SIG-M5 (cell line): ENCODE results near the gene MRM2.

Source experiments
- DNase-seq: peaks from one replicate; lab custom pipeline; 2025; lab: John Stamatoyannopoulos, UW

Gene MRM2

GRCh38 chr7:2203766-2204300 is 38.2 kb downstream of the MRM2 start:
- DNase-seq, result no peak

DNA sequence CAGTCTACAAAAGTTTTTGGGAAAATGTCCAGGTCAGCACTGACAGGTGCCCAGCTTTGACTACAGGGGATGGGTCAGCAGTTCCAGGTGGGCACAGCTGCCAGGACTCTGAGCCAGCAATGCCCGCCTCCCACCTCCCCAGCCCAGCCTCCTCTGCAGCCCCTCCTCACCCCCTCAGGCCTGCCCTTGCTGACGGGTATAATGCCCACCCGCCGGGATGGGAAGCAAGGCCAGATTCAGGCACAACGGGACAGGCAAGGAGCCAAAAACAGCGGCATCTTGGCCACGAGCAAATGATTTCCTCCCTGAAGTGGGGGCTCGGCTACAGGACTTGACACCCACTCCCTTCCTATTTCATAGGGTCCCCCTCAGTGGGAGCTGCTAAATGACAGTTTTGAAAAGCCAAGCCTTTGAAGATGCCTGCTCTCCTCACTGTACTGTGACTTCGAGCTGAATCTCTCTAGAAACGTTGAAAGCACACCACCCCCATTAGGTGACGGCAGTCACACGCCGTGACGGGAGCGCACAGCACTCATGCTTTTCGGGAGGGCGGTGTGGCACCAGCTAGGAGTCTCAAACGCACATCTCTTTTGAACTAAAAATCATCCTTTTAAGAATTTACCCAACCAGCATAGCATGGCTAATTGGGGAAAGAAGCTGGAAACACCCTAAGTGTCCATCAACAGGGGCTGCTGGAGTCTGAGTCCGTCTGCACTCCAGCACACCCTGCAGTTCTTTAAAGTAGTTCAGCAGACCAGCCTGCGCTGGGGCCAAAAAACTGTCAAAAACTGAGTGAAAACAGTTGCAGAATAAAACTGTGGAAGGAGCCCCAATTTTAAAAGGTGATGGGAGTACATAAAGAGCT is 38.9 kb downstream of the MRM2 start:
- no peak for DNase-seq

DNA sequence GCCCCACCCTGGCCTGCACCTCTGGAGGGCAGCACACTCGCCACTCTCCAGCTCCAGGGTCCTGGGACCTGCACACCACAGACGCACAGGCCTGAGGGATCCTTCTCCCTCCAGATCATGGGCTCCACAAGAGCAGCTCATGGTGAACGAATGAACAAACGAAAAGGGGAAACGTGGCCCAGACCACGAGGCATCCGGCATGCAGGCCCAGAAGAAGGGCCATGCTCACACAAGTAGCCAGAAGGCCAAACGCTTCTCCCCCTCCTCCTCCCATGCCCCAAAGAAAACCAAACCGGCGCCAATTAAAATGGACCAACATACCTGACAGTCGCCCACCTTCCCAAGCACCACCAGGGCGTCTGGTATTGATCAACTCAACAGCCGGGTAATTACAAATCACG is 39.6 kb downstream of the MRM2 start:
- DNase-seq, result no peak

DNA sequence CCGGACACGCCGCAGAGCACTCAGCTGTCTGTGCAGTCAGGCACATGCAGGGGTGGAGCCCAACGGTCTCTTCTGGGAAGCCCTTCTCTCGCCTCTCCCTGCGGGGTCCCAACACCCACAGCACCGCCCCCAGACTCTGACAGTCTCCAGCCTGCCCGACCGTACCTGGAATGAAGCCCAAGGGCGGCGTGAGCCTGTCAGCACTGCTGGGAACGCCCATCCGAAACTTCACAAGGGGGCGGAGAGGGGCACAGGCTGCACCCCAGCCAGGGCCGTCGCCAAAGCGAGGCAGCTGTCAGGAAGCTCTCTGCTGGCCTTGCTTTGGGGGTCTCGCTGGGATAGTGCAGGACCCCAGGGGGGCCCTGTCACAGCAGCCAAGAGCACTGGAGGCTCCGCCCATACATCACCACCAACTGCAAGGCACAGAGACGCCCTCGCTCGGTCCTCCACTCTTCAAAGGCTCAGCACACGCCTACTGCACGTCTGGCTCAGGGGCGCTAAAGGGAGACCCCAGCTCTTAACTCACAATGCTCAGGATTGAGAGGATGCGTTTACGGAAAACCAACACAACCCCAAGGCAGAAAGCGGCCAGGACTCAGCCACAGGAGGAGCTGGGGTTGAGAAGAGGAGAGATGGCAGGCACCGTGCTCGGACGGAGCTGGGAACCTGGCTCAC is 40.2 kb downstream of the MRM2 start:
- no peak for DNase-seq

DNA sequence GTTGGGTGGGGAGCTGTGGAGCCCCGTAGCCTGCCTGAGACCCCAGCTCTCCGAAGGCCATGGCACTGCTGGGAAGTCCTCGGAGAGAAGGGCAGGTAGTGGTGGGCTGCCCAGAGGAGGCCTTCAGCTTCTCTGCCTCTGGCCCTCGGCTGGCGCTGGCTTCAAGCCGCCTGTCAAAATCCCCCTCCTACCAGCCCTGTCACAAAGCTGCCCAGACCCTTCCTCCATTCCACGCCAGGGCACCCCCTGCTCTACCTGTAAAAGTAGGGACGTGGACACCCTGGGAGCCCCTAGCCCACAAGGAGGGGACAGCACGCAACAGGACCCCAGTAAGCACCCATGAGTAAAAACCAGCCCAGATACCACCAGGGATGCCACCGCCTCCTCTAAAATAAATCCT is 40.9 kb downstream of the MRM2 start:
- DNase-seq, result no peak

- DNase-seq, result no peak
Measured at GRCh38 chr7:2200584-2200980, 41.4 kb downstream of the MRM2 start.

DNA sequence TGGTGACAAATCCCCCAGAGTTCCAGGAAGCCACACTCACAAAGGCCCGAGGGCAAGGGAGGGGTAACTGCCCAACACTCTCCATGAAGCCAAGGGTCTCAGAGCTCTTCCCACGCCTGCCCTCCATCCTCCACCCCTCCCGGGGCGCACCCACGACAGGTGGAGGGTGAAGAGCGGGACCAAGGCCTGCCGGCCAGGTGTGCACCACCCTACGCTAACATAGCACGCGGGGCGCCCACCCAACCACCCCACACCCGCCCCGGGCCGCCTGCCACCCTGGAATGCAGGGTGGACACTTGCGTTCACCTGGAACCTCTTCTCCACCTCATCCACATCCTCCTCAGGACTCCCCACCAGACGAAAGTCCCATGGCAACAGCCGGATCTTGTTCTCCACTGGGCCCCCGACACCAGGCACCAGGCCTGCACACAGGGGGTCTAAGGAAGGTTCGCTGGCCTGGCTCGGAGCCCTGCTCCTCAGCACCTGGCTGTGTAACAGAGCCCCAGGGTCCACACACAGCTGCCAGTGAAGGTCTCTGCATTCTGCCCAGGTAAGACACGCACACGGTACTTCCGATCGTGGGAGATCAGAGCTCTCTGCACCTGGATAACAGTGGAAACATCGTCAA is 41.9 kb downstream of the MRM2 start:
- DNase-seq, result no peak

DNA sequence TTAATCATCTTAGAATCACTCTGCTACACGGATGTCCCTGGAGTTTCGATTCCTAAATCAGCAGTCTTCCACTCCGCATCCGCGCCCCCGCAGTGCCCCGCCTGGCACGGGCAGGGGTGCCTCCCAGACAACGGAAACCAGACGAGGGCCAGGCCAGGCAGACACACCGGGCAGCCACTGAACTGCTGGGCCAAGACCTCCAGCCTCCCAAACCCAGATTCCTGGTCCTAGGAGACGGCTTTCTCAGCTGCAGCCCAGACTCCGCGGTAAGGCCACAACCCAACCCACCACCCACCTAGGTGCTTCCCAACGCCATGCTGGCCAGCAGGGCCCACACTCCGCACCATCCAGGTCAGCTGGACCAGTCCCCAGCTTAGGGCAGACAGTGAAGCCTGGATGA is 42.5 kb downstream of the MRM2 start:
- no peak for DNase-seq

DNA sequence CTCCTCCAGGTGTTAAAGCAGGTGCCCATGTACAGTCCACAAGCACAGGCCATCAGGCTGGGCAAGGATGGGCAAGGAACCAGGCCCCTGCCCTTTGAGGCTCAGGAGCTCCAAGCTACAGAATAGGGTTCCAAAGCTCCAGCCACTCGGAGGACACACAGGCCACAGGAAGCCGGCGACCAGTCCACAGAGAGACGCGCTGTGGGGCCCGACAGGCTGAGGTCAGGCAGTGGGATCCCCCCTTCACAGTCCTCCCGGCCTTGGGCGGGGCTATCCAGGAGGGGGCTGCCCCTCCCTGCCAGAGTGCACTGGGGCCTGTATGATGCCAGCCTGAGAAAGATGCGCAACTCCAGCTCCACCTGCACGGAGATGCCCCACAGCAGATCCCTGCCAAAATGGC is 43.2 kb downstream of the MRM2 start:
- no peak for DNase-seq

DNA sequence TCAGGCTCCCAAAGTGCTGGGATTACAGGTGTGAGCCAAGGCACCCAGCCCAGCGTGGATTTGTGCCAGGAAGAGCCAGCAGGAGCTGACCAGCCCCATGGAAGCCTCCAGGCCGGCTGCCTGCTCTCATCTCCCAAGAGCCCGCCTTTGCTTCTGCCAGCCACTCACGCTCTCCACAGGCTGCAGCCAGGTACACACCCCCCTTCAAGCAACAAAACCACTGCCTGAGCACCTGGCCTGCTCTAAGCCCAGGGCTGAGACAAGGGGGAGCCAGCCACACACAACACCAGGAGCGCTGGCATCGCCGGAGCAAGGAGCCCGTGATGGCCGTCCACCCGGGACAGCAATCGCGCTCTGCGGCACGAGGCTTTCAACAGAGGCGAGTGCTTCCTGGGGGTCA is 43.8 kb downstream of the MRM2 start:
- no peak for DNase-seq

GRCh38 chr7:2197436-2198155 is 44.4 kb downstream of the MRM2 start:
- DNase-seq, result no peak

GRCh38 chr7:2196381-2197378 is 45.3 kb downstream of the MRM2 start:
- DNase-seq, result no peak

DNA sequence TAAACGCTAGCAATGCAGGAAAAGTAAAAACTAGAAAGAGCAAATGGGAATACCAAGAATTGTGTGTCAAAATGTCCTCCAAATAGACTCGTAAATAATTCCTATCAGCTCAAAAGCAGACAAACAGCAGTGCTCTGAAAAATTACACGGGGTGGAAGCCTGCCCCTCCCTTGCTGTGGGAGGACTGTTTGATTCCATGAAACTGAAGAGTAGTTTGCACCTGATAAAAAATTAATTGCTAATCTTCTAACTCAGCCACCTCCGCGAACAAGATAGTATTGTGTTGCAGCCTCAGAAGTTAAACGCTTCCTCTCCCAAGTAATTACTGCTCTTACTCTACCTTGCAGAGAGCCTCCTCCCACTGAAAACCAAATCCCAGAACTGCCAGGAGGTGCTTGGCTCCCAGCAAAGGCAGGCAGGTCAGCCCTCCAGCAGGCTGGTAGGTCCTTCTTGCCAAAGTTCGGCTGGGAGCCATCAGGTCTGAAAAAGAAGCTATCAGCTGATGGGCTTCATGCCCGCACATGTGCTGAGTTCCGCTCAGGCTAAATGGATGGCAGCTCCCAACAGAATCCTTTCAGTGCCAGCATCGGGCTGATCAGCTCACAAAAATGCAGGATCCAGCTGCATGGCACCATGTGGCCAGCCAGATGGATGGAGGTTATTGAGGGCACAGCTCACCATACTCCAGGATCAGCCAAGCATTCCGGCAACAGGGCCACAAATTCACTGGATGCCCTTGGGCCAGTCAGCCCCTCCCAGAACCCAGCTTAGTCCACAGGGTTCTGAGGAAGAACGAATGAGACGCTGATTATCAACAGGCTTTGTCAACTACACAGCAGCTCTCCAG is 46.4 kb downstream of the MRM2 start:
- no peak for DNase-seq

GRCh38 chr7:2193575-2194305 is 48.3 kb downstream of the MRM2 start:
- no peak for DNase-seq

- no peak for DNase-seq
Measured at GRCh38 chr7:2192831-2193534, 49.0 kb downstream of the MRM2 start.

DNA sequence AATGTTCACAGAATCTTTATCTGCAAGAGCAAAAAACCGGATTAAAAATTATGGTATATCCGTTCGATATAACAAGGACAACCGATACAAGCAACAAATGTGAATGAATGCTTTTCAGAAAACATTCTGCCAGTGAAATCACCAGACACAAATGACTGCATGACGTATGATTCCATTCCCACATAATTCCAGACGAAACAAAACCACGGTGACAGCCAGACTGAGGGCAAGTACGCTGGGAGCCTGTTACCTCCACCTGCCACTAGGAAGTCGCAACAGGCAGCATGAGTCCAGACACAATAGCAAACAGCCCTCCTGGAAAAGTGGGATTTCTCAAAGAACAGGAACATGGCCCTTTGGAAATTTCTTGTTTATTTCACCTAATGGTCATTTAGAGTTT is 51.0 kb downstream of the MRM2 start:
- no peak for DNase-seq

- no peak for DNase-seq
Measured at GRCh38 chr7:2190531-2190930, 51.5 kb downstream of the MRM2 start.

DNA sequence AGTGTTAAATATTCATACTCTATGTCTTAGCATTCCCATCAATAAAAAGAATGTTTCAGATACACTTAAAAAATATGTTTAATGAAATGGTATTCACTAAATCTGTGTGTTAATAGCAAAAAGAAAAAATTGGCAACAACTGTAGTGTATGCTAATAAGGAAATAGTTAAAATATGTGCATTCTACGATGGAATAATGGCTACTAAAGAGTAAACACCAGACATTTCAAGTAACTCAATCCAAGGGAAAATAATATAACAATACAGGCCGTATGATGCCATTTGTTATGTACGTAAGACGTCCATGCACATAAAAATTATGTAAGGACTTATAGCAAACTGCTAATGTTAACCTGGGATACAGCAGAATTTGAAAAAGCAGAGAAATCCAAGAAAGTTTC is 55.8 kb downstream of the MRM2 start:
- no peak for DNase-seq

DNA sequence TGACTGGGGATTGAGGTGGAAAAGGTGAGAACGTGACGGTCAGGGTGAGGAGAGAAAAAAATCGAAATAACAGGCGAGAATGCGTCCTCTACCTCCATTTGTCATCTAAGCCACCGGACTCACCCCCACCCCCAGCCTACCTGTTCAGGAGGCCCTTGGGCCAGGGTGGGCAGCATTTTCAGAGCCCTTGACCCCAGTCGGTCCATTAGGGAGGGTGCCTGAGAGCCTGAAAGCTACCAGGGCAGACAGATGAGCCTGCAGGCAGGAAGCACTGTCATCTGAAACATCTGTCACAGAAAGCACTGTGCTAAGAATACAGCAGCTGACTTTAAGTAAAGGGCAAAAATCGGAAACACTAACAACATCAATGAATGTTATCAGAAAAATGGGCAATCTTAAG is 56.3 kb downstream of the MRM2 start:
- no peak for DNase-seq
